ENCODE results near the gene TEF.

GRCh38 chr22:41341990-41342389, 39.8 kb upstream of the TEF start:
- TF ChIP-seq PPARA (CRISPR knock-in tag; IDR thresholded peaks at IDR 0.05; ENCODE audit: borderline replicate concordance): no peak
- no peak for TF ChIP-seq ZFP3 (CRISPR knock-in tag; IDR thresholded peaks at IDR 0.05)
- TF ChIP-seq ZFP30 (CRISPR knock-in tag; IDR thresholded peaks at IDR 0.05): no peak
- no peak for TF ChIP-seq ARNTL (CRISPR knock-in tag; IDR thresholded peaks at IDR 0.05; ENCODE audit: borderline replicate concordance, low read depth)
- no peak for TF ChIP-seq POU6F1 (CRISPR knock-in tag; IDR thresholded peaks at IDR 0.05; ENCODE audit: borderline replicate concordance, low read depth)
- TF ChIP-seq ESRRG (CRISPR knock-in tag; IDR thresholded peaks at IDR 0.05): no peak
- TF ChIP-seq TOX (CRISPR knock-in tag; IDR thresholded peaks at IDR 0.05; ENCODE audit: borderline replicate concordance): no peak
- TF ChIP-seq, protein P1, sequence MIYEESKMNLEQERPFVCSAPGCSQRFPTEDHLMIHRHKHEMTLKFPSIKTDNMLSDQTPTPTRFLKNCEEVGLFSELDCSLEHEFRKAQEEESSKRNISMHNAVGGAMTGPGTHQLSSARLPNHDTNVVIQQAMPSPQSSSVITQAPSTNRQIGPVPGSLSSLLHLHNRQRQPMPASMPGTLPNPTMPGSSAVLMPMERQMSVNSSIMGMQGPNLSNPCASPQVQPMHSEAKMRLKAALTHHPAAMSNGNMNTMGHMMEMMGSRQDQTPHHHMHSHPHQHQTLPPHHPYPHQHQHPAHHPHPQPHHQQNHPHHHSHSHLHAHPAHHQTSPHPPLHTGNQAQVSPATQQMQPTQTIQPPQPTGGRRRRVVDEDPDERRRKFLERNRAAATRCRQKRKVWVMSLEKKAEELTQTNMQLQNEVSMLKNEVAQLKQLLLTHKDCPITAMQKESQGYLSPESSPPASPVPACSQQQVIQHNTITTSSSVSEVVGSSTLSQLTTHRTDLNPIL (CRISPR knock-in tag; IDR thresholded peaks at IDR 0.05; ENCODE audit: low read depth): no peak
- TF ChIP-seq ISL1 (CRISPR knock-in tag; IDR thresholded peaks at IDR 0.05): no peak
- no peak for TF ChIP-seq ZNF70 (CRISPR knock-in tag; IDR thresholded peaks at IDR 0.05)
- TF ChIP-seq, protein P2, sequence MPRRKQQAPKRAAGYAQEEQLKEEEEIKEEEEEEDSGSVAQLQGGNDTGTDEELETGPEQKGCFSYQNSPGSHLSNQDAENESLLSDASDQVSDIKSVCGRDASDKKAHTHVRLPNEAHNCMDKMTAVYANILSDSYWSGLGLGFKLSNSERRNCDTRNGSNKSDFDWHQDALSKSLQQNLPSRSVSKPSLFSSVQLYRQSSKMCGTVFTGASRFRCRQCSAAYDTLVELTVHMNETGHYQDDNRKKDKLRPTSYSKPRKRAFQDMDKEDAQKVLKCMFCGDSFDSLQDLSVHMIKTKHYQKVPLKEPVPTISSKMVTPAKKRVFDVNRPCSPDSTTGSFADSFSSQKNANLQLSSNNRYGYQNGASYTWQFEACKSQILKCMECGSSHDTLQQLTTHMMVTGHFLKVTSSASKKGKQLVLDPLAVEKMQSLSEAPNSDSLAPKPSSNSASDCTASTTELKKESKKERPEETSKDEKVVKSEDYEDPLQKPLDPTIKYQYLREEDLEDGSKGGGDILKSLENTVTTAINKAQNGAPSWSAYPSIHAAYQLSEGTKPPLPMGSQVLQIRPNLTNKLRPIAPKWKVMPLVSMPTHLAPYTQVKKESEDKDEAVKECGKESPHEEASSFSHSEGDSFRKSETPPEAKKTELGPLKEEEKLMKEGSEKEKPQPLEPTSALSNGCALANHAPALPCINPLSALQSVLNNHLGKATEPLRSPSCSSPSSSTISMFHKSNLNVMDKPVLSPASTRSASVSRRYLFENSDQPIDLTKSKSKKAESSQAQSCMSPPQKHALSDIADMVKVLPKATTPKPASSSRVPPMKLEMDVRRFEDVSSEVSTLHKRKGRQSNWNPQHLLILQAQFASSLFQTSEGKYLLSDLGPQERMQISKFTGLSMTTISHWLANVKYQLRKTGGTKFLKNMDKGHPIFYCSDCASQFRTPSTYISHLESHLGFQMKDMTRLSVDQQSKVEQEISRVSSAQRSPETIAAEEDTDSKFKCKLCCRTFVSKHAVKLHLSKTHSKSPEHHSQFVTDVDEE (CRISPR knock-in tag; IDR thresholded peaks at IDR 0.05): no peak
- TF ChIP-seq PATZ1 (CRISPR knock-in tag; IDR thresholded peaks at IDR 0.05; ENCODE audit: borderline replicate concordance): no peak
- TF ChIP-seq GLIS3 (CRISPR knock-in tag; IDR thresholded peaks at IDR 0.05): no peak
- no peak for TF ChIP-seq CSDC2 (CRISPR knock-in tag; IDR thresholded peaks at IDR 0.05)

Data from SK-N-SH treated with all-trans-retinoic acid at 6 μM for 48 hours (cell line).